Activated naive CD8-positive, alpha-beta T cell treated with anti-CD3 and anti-CD28 coated beads for 36 hours (primary cell): ENCODE data around the gene HSPA1B. TPM values are rescaled to one million over a fixed set of nuclear protein-coding genes. Genes with fewer than 3 reads are reported as not detected.
A peak's percentile ranks its signal among the peaks of the same experiment; 100 is the strongest.
"Not testable (repeated sequence)": the region's sequence is repeated elsewhere in the genome, so short reads cannot be mapped to it uniquely, and the experiment has no call there.

Experiments used
- DNase-seq: peaks from one replicate; pipeline ENCODE4 v3.0.0; 2021
- H3K27ac Mint-ChIP-seq: one replicate; pipeline ENCODE4 v1.8.0; 2022; ENCODE audit warnings: mild to moderate bottlenecking, moderate library complexity, mixed read lengths
- H3K27me3 Mint-ChIP-seq: one replicate; pipeline ENCODE4 v1.8.0; 2022; ENCODE audit warnings: mild to moderate bottlenecking, mixed read lengths
- H3K36me3 Mint-ChIP-seq: one replicate; pipeline ENCODE4 v1.8.0; 2021; ENCODE audit warnings: mild to moderate bottlenecking, mixed read lengths
- H3K4me1 Mint-ChIP-seq: one replicate; pipeline ENCODE4 v1.8.0; 2021; ENCODE audit warnings: mixed read lengths
- H3K4me3 Mint-ChIP-seq: one replicate; pipeline ENCODE4 v1.8.0; 2022; ENCODE audit warnings: mild to moderate bottlenecking, moderate library complexity, mixed read lengths
- H3K9me3 Mint-ChIP-seq: one replicate; pipeline ENCODE4 v1.8.0; 2022; ENCODE audit warnings: mixed read lengths
- total RNA-seq, 2 experiments: library from RNA; stranded (reverse); gene quantifications; one replicate each; pipeline ENCODE4 v1.2.3, GENCODE V29; 2021

Gene HSPA1B
- total RNA-seq, 2 experiments from 2014 or later, result 21.6 to 24.3 TPM

GRCh38 chr6:31851980-31852718, 24.6 kb downstream of the HSPA1B start:
- not testable (repeated sequence) for H3K4me1 Mint-ChIP-seq, H3K9me3 Mint-ChIP-seq, DNase-seq, H3K27ac Mint-ChIP-seq, H3K36me3 Mint-ChIP-seq, H3K27me3 Mint-ChIP-seq, H3K4me3 Mint-ChIP-seq

GRCh38 chr6:31857774-31858173, 30.2 kb downstream of the HSPA1B start:
- H3K4me3 Mint-ChIP-seq, H3K27ac Mint-ChIP-seq, H3K4me1 Mint-ChIP-seq, H3K27me3 Mint-ChIP-seq, H3K9me3 Mint-ChIP-seq, H3K36me3 Mint-ChIP-seq, DNase-seq: not testable (repeated sequence)

GRCh38 chr6:31858707-31859106, 31.2 kb downstream of the HSPA1B start:
- H3K27ac Mint-ChIP-seq, result no peak overlapping the region
- peaks cover 7% of the 10 kb centered on the region for H3K36me3 Mint-ChIP-seq
- H3K9me3 Mint-ChIP-seq, result no peaks in the 10 kb centered on the region
- H3K27me3 Mint-ChIP-seq, result no peaks in the 10 kb centered on the region
- H3K4me3 Mint-ChIP-seq, result no peak overlapping the region
- H3K4me1 Mint-ChIP-seq, result peaks cover 15% of the 10 kb centered on the region
- no peak for DNase-seq

GRCh38 chr6:31859923-31860322, 32.4 kb downstream of the HSPA1B start:
- DNase-seq, result no peak
- H3K4me1 Mint-ChIP-seq, result peaks cover 20% of the 10 kb centered on the region
- H3K4me3 Mint-ChIP-seq, result no peak overlapping the region
- peaks cover 7% of the 10 kb centered on the region for H3K36me3 Mint-ChIP-seq
- H3K27me3 Mint-ChIP-seq, result no peaks in the 10 kb centered on the region
- no peaks in the 10 kb centered on the region for H3K9me3 Mint-ChIP-seq
- no peak overlapping the region for H3K27ac Mint-ChIP-seq

- no peaks in the 10 kb centered on the region for H3K27me3 Mint-ChIP-seq
- no peaks in the 10 kb centered on the region for H3K9me3 Mint-ChIP-seq
- H3K4me3 Mint-ChIP-seq, result no peak overlapping the region
- no peak overlapping the region for H3K27ac Mint-ChIP-seq
- H3K4me1 Mint-ChIP-seq, result peaks cover 22% of the 10 kb centered on the region
- DNase-seq, result no peak
- H3K36me3 Mint-ChIP-seq, result peaks cover 7% of the 10 kb centered on the region
Observed at GRCh38 chr6:31860349-31860748, 32.8 kb downstream of the HSPA1B start.

- Mint-ChIP-seq H3K36me3 (peaks cover 7% of the 10 kb centered on the region), H3K4me1 (peaks cover 22% of the 10 kb centered on the region), H3K4me3 (peak overlapping the region; percentile 7), H3K27me3 (no peaks in the 10 kb centered on the region), H3K9me3 (no peaks in the 10 kb centered on the region), H3K27ac (no peak overlapping the region)
- no peak for DNase-seq
Observed at GRCh38 chr6:31861150-31861549, 33.6 kb downstream of the HSPA1B start.

- peaks cover 22% of the 10 kb centered on the region for H3K4me1 Mint-ChIP-seq
- peak overlapping the region; percentile 92 for H3K4me3 Mint-ChIP-seq
- H3K9me3 Mint-ChIP-seq, result no peaks in the 10 kb centered on the region
- H3K27me3 Mint-ChIP-seq, result no peaks in the 10 kb centered on the region
- H3K27ac Mint-ChIP-seq, result peak overlapping the region; percentile 93
- no peak for DNase-seq
- H3K36me3 Mint-ChIP-seq, result peaks cover 7% of the 10 kb centered on the region
Observed at GRCh38 chr6:31861919-31862343, 34.4 kb downstream of the HSPA1B start.

- H3K4me1 Mint-ChIP-seq, result peaks cover 22% of the 10 kb centered on the region
- H3K27ac Mint-ChIP-seq, result peak within 1 kb of the TSS; percentile 93
- H3K36me3 Mint-ChIP-seq, result peaks cover 5% of the 10 kb centered on the region
- H3K27me3 Mint-ChIP-seq, result no peaks in the 10 kb centered on the region
- peak; percentile 99 for DNase-seq
- H3K4me3 Mint-ChIP-seq, result peak within 1 kb of the TSS; percentile 92
- H3K9me3 Mint-ChIP-seq, result no peaks in the 10 kb centered on the region
Observed at GRCh38 chr6:31862344-31863235, 35.1 kb downstream of the HSPA1B start, which contains the start of gene NEU1. Gene NEU1, minus strand, starts transcription at chr6:31862821. Its CDS starts 45 bp downstream, at chr6:31862776.

GRCh38 chr6:31864123-31864562, 36.6 kb downstream of the HSPA1B start:
- peaks cover 22% of the 10 kb centered on the region for H3K4me1 Mint-ChIP-seq

GRCh38 chr6:31864818-31865204, 37.3 kb downstream of the HSPA1B start:
- H3K36me3 Mint-ChIP-seq, result peaks cover 2% of the 10 kb centered on the region
- no peaks in the 10 kb centered on the region for H3K27me3 Mint-ChIP-seq
- H3K4me3 Mint-ChIP-seq, result no peak overlapping the region
- H3K27ac Mint-ChIP-seq, result no peak overlapping the region
- H3K9me3 Mint-ChIP-seq, result no peaks in the 10 kb centered on the region
- H3K4me1 Mint-ChIP-seq, result peaks cover 22% of the 10 kb centered on the region
- DNase-seq, result no peak

More at GRCh38 chr6:31864123-31864562, 36.6 kb downstream of the HSPA1B start:
- not testable (repeated sequence) for DNase-seq, H3K27me3 Mint-ChIP-seq, H3K9me3 Mint-ChIP-seq, H3K36me3 Mint-ChIP-seq
- H3K27ac Mint-ChIP-seq, result peak overlapping the region; percentile 93
- peak overlapping the region; percentile 92 for H3K4me3 Mint-ChIP-seq

- no peak for DNase-seq
- Mint-ChIP-seq H3K27me3 (no peaks in the 10 kb centered on the region), H3K4me3 (no peak overlapping the region)
Observed at GRCh38 chr6:31865205-31866118, 37.9 kb downstream of the HSPA1B start.

GRCh38 chr6:31868658-31868971, 41.1 kb downstream of the HSPA1B start:
- H3K9me3 Mint-ChIP-seq, DNase-seq, H3K4me3 Mint-ChIP-seq, H3K27me3 Mint-ChIP-seq, H3K36me3 Mint-ChIP-seq, H3K27ac Mint-ChIP-seq, H3K4me1 Mint-ChIP-seq: not testable (repeated sequence)

More at GRCh38 chr6:31865205-31866118, 37.9 kb downstream of the HSPA1B start:
- Mint-ChIP-seq H3K9me3 (no peaks in the 10 kb centered on the region), H3K36me3 (peaks cover 2% of the 10 kb centered on the region), H3K27ac (no peak overlapping the region), H3K4me1 (peaks cover 22% of the 10 kb centered on the region)

GRCh38 chr6:31869343-31869742, 41.8 kb downstream of the HSPA1B start:
- no peaks in the 10 kb centered on the region for H3K36me3 Mint-ChIP-seq
- H3K4me3 Mint-ChIP-seq, result no peak overlapping the region
- H3K9me3 Mint-ChIP-seq, result no peaks in the 10 kb centered on the region
- H3K27ac Mint-ChIP-seq, result no peak overlapping the region
- no peak for DNase-seq
- peaks cover 4% of the 10 kb centered on the region for H3K4me1 Mint-ChIP-seq
- H3K27me3 Mint-ChIP-seq, result peaks cover 3% of the 10 kb centered on the region

GRCh38 chr6:31870385-31870921, 42.9 kb downstream of the HSPA1B start:
- peaks cover 3% of the 10 kb centered on the region for H3K27me3 Mint-ChIP-seq
- DNase-seq, result no peak
- H3K9me3 Mint-ChIP-seq, result no peaks in the 10 kb centered on the region
- no peaks in the 10 kb centered on the region for H3K4me1 Mint-ChIP-seq
- no peak overlapping the region for H3K27ac Mint-ChIP-seq
- no peaks in the 10 kb centered on the region for H3K36me3 Mint-ChIP-seq
- no peak overlapping the region for H3K4me3 Mint-ChIP-seq
